K562 (cell line): ENCODE results near the gene HHLA2. TPM values are rescaled to one million over a fixed set of nuclear protein-coding genes. Genes with fewer than 3 reads are reported as not detected.

Source experiments
- MGA ChIP-seq: fragments of 450-650 bp; IDR thresholded peaks from 2 replicates; pipeline ENCODE4 v1.6.1; 2016; ENCODE audit warnings: mild to moderate bottlenecking, moderate library complexity
- ZFP36 ChIP-seq: fragments of 150-350 bp; IDR thresholded peaks from 2 replicates; pipeline ENCODE4 v1.6.1; 2018; ENCODE audit warnings: low read length, low read depth; ENCODE audit not compliant: partially characterized antibody
- ZNF778 ChIP-seq: fragments of 450-650 bp; formaldehyde crosslinking; IDR thresholded peaks from 2 replicates; pipeline ENCODE4 v1.4.0; 2020; ENCODE audit warnings: mild to moderate bottlenecking, moderate library complexity
- polyA plus RNA-seq, 8 experiments: library from polyadenylated mRNA; depleted of rRNA in 4 of 8; stranded (reverse) in 5 of 8; unstranded in 3 of 8; fragments of >200 nt; fragmentation: Nextera tagmentation in 2 of 8; fragmentation: Illumina TruSeq in 1 of 8; extraction: Ambion mirVana in 2 of 8; extraction: Trizol in 1 of 8; gene quantifications; 2 replicates each; pipeline versions ENCODE4 v1.2.1 to v1.2.3, GENCODE V29; 2011 to 2014; ENCODE audit warnings: inconsistent platforms in 1 of 8, missing spikeins in 1 of 8
- total RNA-seq, 7 experiments: library from RNA; depleted of rRNA in 6 of 7; stranded (reverse); fragments of >200 nt in 6 of 7; fragmentation: Illumina TruSeq in 2 of 7; extraction: Trizol in 2 of 7; gene quantifications; 2 replicates each; pipeline versions ENCODE4 v1.2.1 to v1.2.3, GENCODE V29; 2011 to 2021; ENCODE audit warnings: low replicate concordance in 1 of 7

Gene HHLA2
- total and polyA plus RNA-seq, 9 of the 15 experiments (the other 6 are each of a cell fraction or from before 2014, with no cell fraction given): 0.04 TPM; not detected in 7

DNA sequence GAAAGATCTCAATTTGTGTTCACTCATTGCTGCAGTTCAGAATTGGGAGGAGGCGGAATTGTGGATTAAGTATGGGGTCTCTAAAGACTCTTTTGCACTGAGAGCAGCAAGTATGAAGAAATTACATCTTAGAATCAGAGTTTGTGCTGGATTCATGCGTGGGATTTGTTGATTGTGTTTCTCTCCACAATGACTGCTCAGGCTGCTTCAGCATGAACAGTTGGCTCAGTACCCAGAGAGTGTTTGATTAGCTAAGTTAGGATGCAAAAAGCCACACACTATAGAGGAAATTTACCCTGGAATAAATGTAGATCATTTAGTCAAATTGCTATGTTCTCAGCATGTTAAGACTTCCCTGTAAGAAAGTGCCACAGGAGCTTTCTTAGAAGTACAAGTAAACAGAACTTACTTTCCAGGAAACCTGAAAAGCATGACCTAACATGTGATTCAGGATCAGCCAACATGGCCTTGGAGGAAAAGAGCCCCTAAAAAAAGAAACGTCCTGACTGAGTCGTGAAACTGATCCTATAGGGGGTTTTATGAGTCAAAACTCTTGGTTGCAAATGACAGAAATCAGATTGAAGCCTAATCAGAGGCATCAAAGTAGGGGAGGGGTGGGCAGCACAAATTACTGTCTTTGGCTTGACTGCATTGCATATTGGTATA lies 32.6 kb downstream of the HHLA2 start (continued):
- TF ChIP-seq MGA: 0 out of 2 replicates have a peak, but pooled peaks have one; percentile 20
- TF ChIP-seq ZFP36: no peak
- no peak for TF ChIP-seq ZNF778 (CRISPR knock-in tag)
